Activated CD8-positive, alpha-beta T cell treated with anti-CD3 and anti-CD28 coated beads, Interleukin-2, amount 10 ng/mL, durations not matched to agents 7 days and 5 days (primary cell): ENCODE measurements around the gene FYN. TPM values are rescaled to one million over a fixed set of nuclear protein-coding genes. Genes with fewer than 3 reads are reported as not detected.
"Not testable (repeated sequence)": the region's sequence is repeated elsewhere in the genome, so short reads cannot be mapped to it uniquely, and the experiment has no call there.

ENCODE experiments used
- ATAC-seq: fragments of 150-1000 bp; cut with Tn5 transposase; one replicate; pipeline ENCODE4 v1.10.0; 2021; ENCODE audit warnings: moderate library complexity
- CTCF ChIA-PET: fragments of 350-600 bp; sonication (Branson Sonifier 250); formaldehyde crosslinking; loops from one replicate; lab custom pipeline; 2021; ENCODE audit warnings: antibody characterized with exemption; lab: Charles Lee
- POLR2A ChIA-PET: fragments of 350-600 bp; sonication (Branson Sonifier 250); formaldehyde crosslinking; loops from one replicate; lab custom pipeline; 2021; ENCODE audit warnings: antibody characterized with exemption; lab: Charles Lee
- DNase-seq: peaks from one replicate; pipeline ENCODE4 v3.0.0-alpha.2; 2020
- H3K27ac Mint-ChIP-seq: one replicate; pipeline ENCODE4 v1.8.0; 2021; ENCODE audit warnings: mild to moderate bottlenecking, mixed read lengths
- H3K27me3 Mint-ChIP-seq: one replicate; pipeline ENCODE4 v1.8.0; 2021; ENCODE audit warnings: low read depth, mixed read lengths
- H3K36me3 Mint-ChIP-seq: one replicate; pipeline ENCODE4 v1.8.0; 2021; ENCODE audit warnings: low read depth, mixed read lengths
- H3K4me1 Mint-ChIP-seq: one replicate; pipeline ENCODE4 v1.8.0; 2021; ENCODE audit warnings: low read depth, mixed read lengths
- H3K4me3 Mint-ChIP-seq: one replicate; pipeline ENCODE4 v1.8.0; 2021; ENCODE audit warnings: mild to moderate bottlenecking, mixed read lengths
- H3K9me3 Mint-ChIP-seq: one replicate; pipeline ENCODE4 v1.8.0; 2022; ENCODE audit warnings: mixed read lengths; ENCODE audit not compliant: insufficient read depth
- total RNA-seq, 2 experiments: library from RNA; stranded (reverse); gene quantifications; one replicate each; pipeline ENCODE4 v1.2.3, GENCODE V29; 2021

Gene FYN
- total RNA-seq, 2 experiments from 2014 or later: 148 to 154 TPM

DNA sequence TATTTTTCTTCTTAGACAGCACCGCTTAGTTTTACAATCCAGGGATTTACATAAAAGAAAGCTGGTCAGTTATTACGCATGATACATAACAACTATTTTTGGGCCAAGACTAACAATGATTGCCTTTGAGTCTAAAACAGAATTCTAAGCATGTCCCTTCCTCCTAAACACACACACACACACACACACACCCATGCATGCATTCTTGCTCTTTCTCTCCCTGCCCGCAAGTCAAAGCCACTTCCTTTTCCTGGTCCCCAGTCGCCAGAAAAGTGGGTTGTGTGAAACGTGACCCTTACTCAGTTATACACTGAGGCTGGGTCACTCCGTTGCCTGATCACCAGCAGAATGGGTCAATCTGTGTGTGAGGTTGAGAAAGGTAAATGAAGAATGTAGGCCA, 31.4 kb downstream of the FYN start:
- no peaks in the 10 kb centered on the region for H3K9me3 Mint-ChIP-seq
- no peaks in the 10 kb centered on the region for H3K27me3 Mint-ChIP-seq
- POLR2A ChIA-PET: no interaction called here
- no peak overlapping the region for H3K27ac Mint-ChIP-seq
- peak; percentile 2 for ATAC-seq
- CTCF ChIA-PET: interaction anchor here (6.7 kb wide), 1 partner anchor 17 kb away, joined by 46 read pairs; no protein-coding TSS in a partner anchor
- DNase-seq: peak; percentile 77
- no peak overlapping the region for H3K4me3 Mint-ChIP-seq
- H3K36me3 Mint-ChIP-seq: peaks cover 47% of the 10 kb centered on the region
- H3K4me1 Mint-ChIP-seq: no peaks in the 10 kb centered on the region

DNA sequence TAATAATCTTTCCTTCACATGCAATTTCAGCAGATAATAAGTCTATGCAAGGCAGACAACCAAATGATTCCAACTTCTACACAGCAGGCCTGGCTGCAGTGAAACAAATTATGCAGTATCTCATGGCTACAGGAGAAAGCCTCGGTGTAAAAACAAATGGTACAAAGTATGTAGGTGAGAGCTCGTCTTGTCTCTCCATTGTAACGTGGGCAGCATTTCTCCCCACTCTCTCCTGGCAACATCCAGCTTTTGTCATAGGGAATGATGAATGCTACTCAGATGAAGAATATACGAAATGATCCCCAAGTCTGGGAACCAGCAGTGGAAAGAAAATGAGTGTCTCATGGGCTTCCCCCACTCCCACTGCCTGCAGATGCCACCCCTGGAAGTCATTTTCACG, 32.4 kb downstream of the FYN start:
- ATAC-seq (no peak), DNase-seq (no peak)
- POLR2A ChIA-PET: interaction anchor here (0.6 to 1.4 kb wide), 4 partner anchors 21 to 79 kb away, joined by 3 to 4 read pairs (median 3); partner anchors contain the start of gene FYN
- no peaks in the 10 kb centered on the region for H3K27me3 Mint-ChIP-seq
- peak overlapping the region; percentile 11 for H3K27ac Mint-ChIP-seq
- peaks cover 43% of the 10 kb centered on the region for H3K36me3 Mint-ChIP-seq
- CTCF ChIA-PET: interaction anchor here (0.7 to 6.7 kb wide), 9 partner anchors 10 to 165 kb away, joined by 3 to 46 read pairs (median 3); no protein-coding TSS in a partner anchor
- H3K4me3 Mint-ChIP-seq: no peak overlapping the region
- peaks cover 6% of the 10 kb centered on the region for H3K4me1 Mint-ChIP-seq
- no peaks in the 10 kb centered on the region for H3K9me3 Mint-ChIP-seq

GRCh38 chr6:111838749-111839484, 34.3 kb downstream of the FYN start:
- ChIA-PET CTCF (interaction anchor here (0.6 to 6.7 kb wide), 7 partner anchors 11 to 129 kb away, joined by 3 to 46 read pairs (median 3); partner anchors contain the start of gene FYN), POLR2A (interaction anchor here (0.9 kb wide), 1 partner anchor 61 kb away, joined by 3 read pairs; no protein-coding TSS in a partner anchor)
- peaks cover 24% of the 10 kb centered on the region for H3K4me1 Mint-ChIP-seq
- peaks cover 43% of the 10 kb centered on the region for H3K36me3 Mint-ChIP-seq
- ATAC-seq: peak; percentile 9
- H3K9me3 Mint-ChIP-seq: no peaks in the 10 kb centered on the region
- H3K27ac Mint-ChIP-seq: peak overlapping the region; percentile 87
- H3K4me3 Mint-ChIP-seq: peak overlapping the region; percentile 5
- no peak for DNase-seq
- H3K27me3 Mint-ChIP-seq: no peaks in the 10 kb centered on the region

DNA sequence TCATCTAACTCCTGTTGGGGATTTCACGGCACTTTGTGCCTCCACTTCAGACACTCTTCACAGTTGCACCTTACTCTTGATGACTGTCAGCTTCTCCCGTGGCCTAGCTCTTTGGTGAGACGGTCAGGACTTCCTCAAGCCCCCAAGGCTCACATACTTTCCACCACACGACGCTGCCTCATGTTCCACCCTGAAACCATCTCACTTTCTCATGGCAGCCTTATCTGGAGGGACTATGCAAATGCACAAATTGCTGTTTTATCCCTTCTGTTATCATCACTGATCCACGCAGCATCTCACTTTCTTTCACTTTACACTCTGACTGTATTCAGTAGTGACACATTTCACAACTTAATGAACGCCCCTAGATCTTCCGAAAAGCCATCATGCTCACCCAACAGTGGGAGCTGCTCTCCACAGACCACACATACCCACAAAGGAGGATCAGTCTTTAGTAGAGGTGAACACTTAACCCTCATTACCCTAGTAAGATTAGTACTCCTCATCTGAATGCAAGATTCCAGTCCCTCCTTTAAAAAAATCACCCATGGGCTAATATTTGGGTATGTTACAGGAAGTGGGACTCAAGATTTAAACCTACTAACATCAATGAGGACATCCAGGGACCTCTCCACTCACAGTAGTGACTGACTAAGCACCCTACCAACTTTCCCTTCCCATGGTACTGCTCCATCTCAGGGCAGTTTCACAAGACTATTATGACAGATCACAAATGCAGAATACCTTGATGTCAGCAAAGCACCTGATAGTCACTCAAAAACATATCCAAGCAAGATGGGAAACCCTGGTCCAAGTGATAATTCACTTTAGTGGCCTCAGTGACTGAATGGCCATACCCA, 35.4 kb downstream of the FYN start:
- Mint-ChIP-seq H3K27ac (peak overlapping the region; percentile 90), H3K27me3 (no peaks in the 10 kb centered on the region), H3K9me3 (no peaks in the 10 kb centered on the region), H3K36me3 (peaks cover 47% of the 10 kb centered on the region), H3K4me3 (peak overlapping the region; percentile 59), H3K4me1 (peaks cover 35% of the 10 kb centered on the region)
- POLR2A ChIA-PET: interaction anchor here (0.9 to 1.3 kb wide), 5 partner anchors 34 to 152 kb away, joined by 3 to 6 read pairs (median 4); no protein-coding TSS in a partner anchor
- CTCF ChIA-PET: interaction anchor here (6.7 kb wide), 1 partner anchor 13 kb away, joined by 46 read pairs; no protein-coding TSS in a partner anchor
- DNase-seq (peak; percentile 73), ATAC-seq (peak; percentile 67)

- H3K9me3 Mint-ChIP-seq: no peaks in the 10 kb centered on the region
- ChIA-PET CTCF (no interaction called here), POLR2A (interaction anchor here (0.9 to 1.3 kb wide), 5 partner anchors 33 to 153 kb away, joined by 3 to 6 read pairs (median 4); no protein-coding TSS in a partner anchor)
- H3K4me1 Mint-ChIP-seq: peaks cover 38% of the 10 kb centered on the region
- H3K27ac Mint-ChIP-seq: peak overlapping the region; percentile 90
- peaks cover 47% of the 10 kb centered on the region for H3K36me3 Mint-ChIP-seq
- H3K4me3 Mint-ChIP-seq: peak overlapping the region; percentile 59
- no peaks in the 10 kb centered on the region for H3K27me3 Mint-ChIP-seq
- ATAC-seq (no peak), DNase-seq (no peak)
These were observed 36.2 kb downstream of the FYN start for GRCh38 chr6:111837007-111837406.

- no peak for ATAC-seq
- ChIA-PET CTCF (no interaction called here), POLR2A (no interaction called here)
- Mint-ChIP-seq H3K27ac (peak overlapping the region; percentile 47), H3K9me3 (no peaks in the 10 kb centered on the region), H3K4me3 (no peak overlapping the region), H3K4me1 (peaks cover 47% of the 10 kb centered on the region), H3K27me3 (no peaks in the 10 kb centered on the region), H3K36me3 (peaks cover 45% of the 10 kb centered on the region)
- DNase-seq: no peak
These were observed 37.4 kb downstream of the FYN start for GRCh38 chr6:111835807-111836206.

GRCh38 chr6:111835398-111835797, 37.9 kb downstream of the FYN start:
- peaks cover 51% of the 10 kb centered on the region for H3K4me1 Mint-ChIP-seq
- DNase-seq, H3K27me3 Mint-ChIP-seq, POLR2A ChIA-PET, ATAC-seq, H3K4me3 Mint-ChIP-seq, H3K9me3 Mint-ChIP-seq: not testable (repeated sequence)
- H3K36me3 Mint-ChIP-seq: peaks cover 46% of the 10 kb centered on the region
- H3K27ac Mint-ChIP-seq: peak overlapping the region; percentile 47
- CTCF ChIA-PET: interaction anchor here (0.8 to 3.7 kb wide), 2 partner anchors 11 to 17 kb away, joined by 3 to 22 read pairs; no protein-coding TSS in a partner anchor

GRCh38 chr6:111834356-111834755, 38.9 kb downstream of the FYN start:
- Mint-ChIP-seq H3K27ac (no peak overlapping the region), H3K9me3 (no peaks in the 10 kb centered on the region), H3K4me3 (no peak overlapping the region), H3K36me3 (peaks cover 44% of the 10 kb centered on the region), H3K4me1 (peaks cover 58% of the 10 kb centered on the region), H3K27me3 (no peaks in the 10 kb centered on the region)
- POLR2A ChIA-PET: no interaction called here
- ATAC-seq (no peak), DNase-seq (no peak)
- CTCF ChIA-PET: interaction anchor here (0.8 to 3.7 kb wide), 2 partner anchors 10 to 16 kb away, joined by 3 to 22 read pairs; no protein-coding TSS in a partner anchor

- Mint-ChIP-seq H3K4me1 (peaks cover 68% of the 10 kb centered on the region), H3K27me3 (no peaks in the 10 kb centered on the region), H3K36me3 (peaks cover 48% of the 10 kb centered on the region), H3K4me3 (peak overlapping the region; percentile 54), H3K9me3 (no peaks in the 10 kb centered on the region), H3K27ac (peak overlapping the region; percentile 88)
- ATAC-seq: peak; percentile 7
- ChIA-PET CTCF (interaction anchor here (0.6 to 3.7 kb wide), 6 partner anchors 9 to 159 kb away, joined by 3 to 22 read pairs (median 6); partner anchors contain the start of gene FYN), POLR2A (interaction anchor here (1.0 to 1.1 kb wide), 2 partner anchors 9 to 63 kb away, joined by 3 to 6 read pairs; no protein-coding TSS in a partner anchor)
- DNase-seq: no peak
These were observed 40.3 kb downstream of the FYN start for GRCh38 chr6:111832833-111833418.

DNA sequence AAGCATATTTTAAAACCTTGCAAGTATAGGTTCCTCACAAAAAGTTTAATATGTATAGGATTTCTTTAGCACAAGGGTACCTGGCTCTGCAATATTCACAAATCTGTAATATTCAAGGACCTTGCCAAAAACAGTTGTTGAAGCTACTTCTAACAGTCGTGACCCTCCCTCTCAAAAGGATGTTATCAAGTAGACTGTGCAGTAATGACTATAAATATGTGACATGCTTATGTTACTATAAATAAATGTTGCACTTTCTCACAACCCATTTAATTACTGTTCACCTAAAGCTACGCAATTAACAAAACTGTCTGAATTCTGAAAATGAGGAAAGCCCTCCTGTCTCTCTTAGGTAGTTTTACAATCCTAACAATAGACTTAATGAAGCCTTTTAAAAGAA, 41.8 kb downstream of the FYN start:
- no peaks in the 10 kb centered on the region for H3K27me3 Mint-ChIP-seq
- ChIA-PET POLR2A (no interaction called here), CTCF (interaction anchor here (0.9 kb wide), 1 partner anchor 17 kb away, joined by 3 read pairs; no protein-coding TSS in a partner anchor)
- no peak for DNase-seq
- no peak for ATAC-seq
- H3K4me3 Mint-ChIP-seq: no peak overlapping the region
- peaks cover 42% of the 10 kb centered on the region for H3K36me3 Mint-ChIP-seq
- H3K4me1 Mint-ChIP-seq: peaks cover 78% of the 10 kb centered on the region
- H3K27ac Mint-ChIP-seq: no peak overlapping the region
- no peaks in the 10 kb centered on the region for H3K9me3 Mint-ChIP-seq

GRCh38 chr6:111829998-111830397, 43.3 kb downstream of the FYN start:
- ChIA-PET POLR2A (no interaction called here), CTCF (interaction anchor here (1.1 to 1.5 kb wide), 4 partner anchors 10 to 40 kb away, joined by 3 to 6 read pairs (median 3); no protein-coding TSS in a partner anchor)
- Mint-ChIP-seq H3K9me3 (no peaks in the 10 kb centered on the region), H3K27me3 (no peaks in the 10 kb centered on the region), H3K27ac (no peak overlapping the region), H3K4me1 (peaks cover 74% of the 10 kb centered on the region), H3K4me3 (no peak overlapping the region), H3K36me3 (peaks cover 31% of the 10 kb centered on the region)
- DNase-seq (no peak), ATAC-seq (no peak)
